NB4 (cell line): Measurements from ENCODE around the gene SORBS1.

Experiments
- DNase-seq: peaks from one replicate; pipeline ENCODE4 v3.0.0; 2010; ENCODE audit warnings: low read depth
- H3K4me3 ChIP-seq: one replicate; pipeline ENCODE4 v1.5.1; 2011; ENCODE audit warnings: mild to moderate bottlenecking, low read depth, low read length, moderate library complexity
- CTCF ChIP-seq: IDR thresholded peaks from one replicate; pipeline ENCODE4 v1.5.1; 2012; ENCODE audit warnings: low read depth, low read length
- MAX ChIP-seq: IDR thresholded peaks from 2 replicates; pipeline ENCODE4 v1.6.1; 2011; ENCODE audit warnings: low read depth, low read length
- MYC ChIP-seq: IDR thresholded peaks from 2 replicates; pipeline ENCODE4 v1.6.1; 2011; ENCODE audit warnings: low read depth, low read length
- POLR2A ChIP-seq: IDR thresholded peaks from 2 replicates; pipeline ENCODE4 v1.6.1; 2011; ENCODE audit warnings: mild to moderate bottlenecking; ENCODE audit not compliant: insufficient read length; ENCODE audit errors: extremely low read depth

SORBS1 gene

DNA sequence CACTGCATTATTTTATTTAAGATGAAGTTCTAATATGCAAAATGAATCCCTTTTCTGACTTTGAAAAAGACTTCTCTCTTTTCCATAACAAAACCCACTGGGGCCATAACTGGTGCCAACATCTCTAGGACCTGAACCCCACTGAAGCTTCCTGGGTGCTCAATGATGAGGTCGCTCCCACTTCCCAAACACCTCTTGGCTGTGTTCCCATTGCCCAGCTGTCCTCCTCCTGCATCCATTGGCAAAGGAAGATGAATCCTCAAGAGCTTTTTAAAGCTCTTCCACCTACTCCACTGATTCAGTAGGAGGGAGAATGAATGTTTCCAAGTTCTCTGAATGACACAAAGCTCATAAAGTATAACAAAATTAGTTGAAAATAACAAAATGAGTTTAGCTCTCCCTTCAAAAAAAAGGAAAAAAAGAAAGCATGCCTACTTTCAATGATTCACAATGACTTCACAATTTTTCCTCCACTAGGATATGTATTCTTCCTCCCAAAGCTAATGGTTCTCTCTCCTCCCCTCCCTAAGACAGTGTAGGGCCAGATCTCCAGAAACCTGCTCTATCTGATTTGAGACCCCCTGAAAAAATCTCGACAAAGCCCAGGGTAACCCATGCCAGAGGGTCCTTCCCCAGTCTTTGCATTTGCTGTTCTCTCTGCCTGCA lies 64.8 kb downstream of the SORBS1 start:
- no peak overlapping the region for H3K4me3 ChIP-seq
- DNase-seq, result no peak
- TF ChIP-seq CTCF (no peak), MAX (no peak), MYC (no peak), POLR2A (no peak)

DNA sequence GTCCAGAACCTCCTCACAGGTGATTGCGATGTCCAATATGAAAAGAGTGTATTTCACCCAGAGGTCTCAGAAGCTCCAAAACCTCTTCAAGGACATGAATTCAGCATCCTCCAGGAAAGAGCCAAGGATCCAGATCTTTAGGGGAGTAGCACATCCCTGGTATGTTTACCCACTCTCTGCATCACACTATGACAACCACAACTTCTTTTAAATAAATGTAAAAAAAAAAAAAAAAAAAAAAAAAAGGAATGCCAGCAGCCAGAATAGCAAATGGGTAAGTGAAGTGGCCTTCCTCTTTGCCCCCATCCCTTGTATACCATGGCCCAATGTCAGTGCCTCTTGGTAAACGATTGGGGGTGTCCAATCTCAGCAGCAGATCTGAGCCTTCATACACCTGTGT lies 67.3 kb downstream of the SORBS1 start:
- DNase-seq, result no peak
- TF ChIP-seq MYC, result no peak
- no peak for TF ChIP-seq CTCF
- TF ChIP-seq POLR2A, result no peak
- TF ChIP-seq MAX, result no peak

GRCh38 chr10:95487994-95488393 lies 73.2 kb downstream of the SORBS1 start:
- no peak for TF ChIP-seq MYC
- TF ChIP-seq CTCF, result no peak
- no peak for TF ChIP-seq POLR2A
- no peak for TF ChIP-seq MAX
- DNase-seq, result no peak
- H3K4me3 ChIP-seq, result no peak overlapping the region

More for the DNA sequence above, 67.3 kb downstream of the SORBS1 start:
- H3K4me3 ChIP-seq, result no peak overlapping the region

DNA sequence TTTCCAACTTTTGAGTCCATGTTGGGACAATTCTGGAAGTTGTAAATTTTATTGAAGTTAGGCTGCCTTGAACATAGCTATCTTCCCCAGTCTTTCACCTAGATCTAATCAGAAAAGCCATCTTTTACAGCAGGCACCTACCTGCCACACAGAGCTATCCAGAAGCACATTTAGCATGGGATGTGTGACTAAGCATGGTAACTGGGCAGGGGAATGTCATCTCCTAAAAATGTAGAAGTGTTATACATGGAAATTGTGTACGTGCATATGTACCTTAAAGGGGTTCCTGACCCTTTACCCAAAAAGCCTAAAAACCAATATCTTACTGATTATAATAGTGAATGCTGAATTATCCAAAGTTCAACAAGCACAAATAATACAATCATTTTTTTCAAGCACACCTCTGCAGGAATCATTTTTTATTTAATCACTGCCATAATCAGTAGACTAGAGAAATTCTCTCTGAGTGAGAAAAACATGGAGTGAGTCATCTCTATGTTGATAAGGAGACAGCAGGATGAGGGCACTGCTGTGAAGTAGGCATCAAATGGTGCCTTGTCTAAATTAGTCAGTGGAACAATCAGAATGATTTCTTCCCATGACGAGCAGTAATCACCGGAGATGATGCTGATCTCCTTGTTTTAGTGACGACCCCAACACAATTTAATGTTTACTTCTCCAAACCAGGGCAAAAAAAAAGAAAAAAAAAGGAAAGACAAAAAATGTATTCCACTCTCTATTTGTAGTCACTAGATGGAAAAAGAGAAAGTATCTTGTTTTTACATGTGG lies 75.9 kb downstream of the SORBS1 start:
- no peak for TF ChIP-seq CTCF
- TF ChIP-seq MAX, result no peak
- TF ChIP-seq MYC, result no peak
- no peak for TF ChIP-seq POLR2A
- no peak overlapping the region for H3K4me3 ChIP-seq
- no peak for DNase-seq

- H3K4me3 ChIP-seq, result no peak overlapping the region
Observed at GRCh38 chr10:95482501-95483233, 78.5 kb downstream of the SORBS1 start.

More at GRCh38 chr10:95482501-95483233, 78.5 kb downstream of the SORBS1 start:
- no peak for DNase-seq
- TF ChIP-seq POLR2A, result no peak
- TF ChIP-seq MYC, result no peak
- no peak for TF ChIP-seq CTCF
- TF ChIP-seq MAX, result no peak
